BLaER1 (cell line): Measurements from ENCODE around the gene GCH1.

Experiments used
- H3K27ac ChIP-seq: shearing (Covaris generic); formaldehyde crosslinking; 2 replicates; pipeline ENCODE4 v1.8.1; 2022
- H3K27me3 ChIP-seq: shearing (Covaris generic); formaldehyde crosslinking; 2 replicates; pipeline ENCODE4 v1.8.1; 2022
- H3K36me3 ChIP-seq: shearing (Covaris generic); formaldehyde crosslinking; 2 replicates; pipeline ENCODE4 v1.8.1; 2022
- H3K4me1 ChIP-seq: shearing (Covaris generic); formaldehyde crosslinking; 2 replicates; pipeline ENCODE4 v1.8.1; 2022
- H3K4me2 ChIP-seq: shearing (Covaris generic); formaldehyde crosslinking; 2 replicates; pipeline ENCODE4 v1.8.1; 2022
- H3K4me3 ChIP-seq: shearing (Covaris generic); formaldehyde crosslinking; 2 replicates; pipeline ENCODE4 v1.8.1; 2022
- H3K9ac ChIP-seq: shearing (Covaris generic); formaldehyde crosslinking; 2 replicates; pipeline ENCODE4 v1.8.1; 2022
- H3K9me3 ChIP-seq: shearing (Covaris generic); formaldehyde crosslinking; 2 replicates; pipeline ENCODE4 v1.8.1; 2022
- H4K20me1 ChIP-seq: shearing (Covaris generic); formaldehyde crosslinking; 2 replicates; pipeline ENCODE4 v1.8.1; 2022
- Cebpa-rat ChIP-seq: shearing (Covaris generic); IDR thresholded peaks from 2 replicates; pipeline ENCODE4 v1.8.1; 2022

The GCH1 gene

DNA sequence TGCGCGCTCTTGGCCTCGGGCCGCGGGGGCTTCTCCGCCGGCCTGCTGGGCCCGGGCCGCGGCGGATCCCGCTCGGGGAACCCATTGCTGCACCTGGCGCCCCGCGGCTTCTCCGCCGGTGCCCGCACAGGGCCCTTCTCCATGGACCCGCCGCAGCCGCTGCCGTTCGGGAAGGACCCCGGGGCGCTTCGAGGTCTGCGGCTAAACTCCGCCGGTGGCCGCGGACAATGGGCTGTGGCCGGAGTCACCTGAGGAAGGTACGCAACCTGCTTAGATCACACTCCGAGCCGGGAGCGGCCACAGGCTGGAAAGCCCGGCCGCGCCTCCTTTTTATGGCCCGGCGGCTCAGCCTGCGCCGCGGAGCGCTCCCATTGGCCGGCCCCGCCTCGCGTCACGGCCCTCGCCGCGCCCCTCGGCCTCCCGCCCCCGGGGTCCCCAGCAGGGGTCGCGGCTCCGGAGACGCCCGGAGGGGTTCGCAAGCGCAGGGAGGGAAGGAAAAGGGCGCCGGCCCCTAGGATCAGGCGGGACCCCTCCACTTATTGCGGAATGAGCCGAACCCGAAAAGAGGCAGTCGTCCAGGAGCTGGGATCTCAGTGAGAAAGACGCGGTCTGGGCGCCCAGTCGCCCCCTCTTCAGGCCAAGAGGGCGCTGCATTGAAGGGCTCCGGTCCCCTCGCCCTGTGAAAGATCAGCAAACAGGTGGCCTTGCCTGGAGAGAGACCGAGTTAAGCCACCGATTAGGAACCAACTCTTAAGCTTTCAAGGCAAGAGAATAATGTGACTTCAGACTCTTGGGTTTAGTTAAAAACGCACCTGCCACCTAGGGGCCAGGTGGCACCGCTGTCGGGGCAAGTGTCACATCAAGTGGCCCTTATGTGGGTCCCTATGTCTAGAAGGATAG lies at the start of gene GCH1:
TSS of gene GCH1 (minus strand) at position 306 of the 900 bp plus-strand sequence. CDS start at position 143, 163 bp downstream.
- Histone ChIP-seq H3K27me3 (peaks cover 21% of the 10 kb centered on the region), H3K4me2 (peak within 1 kb of the TSS; percentile 99), H3K9ac (peak within 1 kb of the TSS; percentile 76), H3K27ac (peak within 1 kb of the TSS; percentile 51; the same call in 1 of the 2 replicates), H4K20me1 (no peaks in the 10 kb centered on the region), H3K36me3 (no peaks in the 10 kb centered on the region), H3K9me3 (no peaks in the 10 kb centered on the region), H3K4me3 (peak within 1 kb of the TSS; percentile 84), H3K4me1 (peaks cover 15% of the 10 kb centered on the region)
- no peak for TF ChIP-seq Cebpa-rat

DNA sequence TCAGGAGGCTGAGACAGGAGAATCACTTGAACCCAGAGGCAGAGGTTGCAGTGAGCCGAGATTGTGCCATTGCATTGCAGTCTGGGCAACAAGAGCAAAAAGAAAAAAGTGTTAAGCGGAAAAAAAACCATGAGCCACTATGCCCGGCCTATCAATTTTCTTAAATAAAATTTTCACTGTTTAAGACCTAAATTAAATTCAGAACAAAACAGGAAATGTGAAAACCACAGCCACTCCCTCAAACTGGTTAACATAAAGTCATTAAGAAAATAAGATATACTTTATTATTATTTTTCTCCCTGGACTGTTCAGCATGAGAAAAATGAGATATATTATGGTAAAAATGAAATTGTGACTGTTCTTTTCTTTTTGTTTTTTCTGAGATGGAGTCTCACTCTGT lies 44.6 kb upstream of the GCH1 start:
- Histone ChIP-seq H3K27me3 (no peaks in the 10 kb centered on the region), H3K4me1 (peaks cover 4% of the 10 kb centered on the region; the same call in 1 of the 2 replicates), H3K27ac (no peak overlapping the region), H3K9me3 (peaks cover 14% of the 10 kb centered on the region), H3K4me2 (no peak overlapping the region), H3K36me3 (peaks cover 57% of the 10 kb centered on the region), H4K20me1 (no peaks in the 10 kb centered on the region), H3K4me3 (no peak overlapping the region), H3K9ac (no peak overlapping the region)
- no peak for TF ChIP-seq Cebpa-rat

- no peaks in the 10 kb centered on the region for H3K27me3 ChIP-seq
- TF ChIP-seq Cebpa-rat = no peak
- H3K9me3 ChIP-seq = peaks cover 14% of the 10 kb centered on the region
- no peak overlapping the region for H3K4me3 ChIP-seq
- peaks cover 4% of the 10 kb centered on the region; the same call in 1 of the 2 replicates for H3K4me1 ChIP-seq
- no peaks in the 10 kb centered on the region for H4K20me1 ChIP-seq
- peaks cover 57% of the 10 kb centered on the region for H3K36me3 ChIP-seq
- no peak overlapping the region for H3K27ac ChIP-seq
- H3K4me2 ChIP-seq = no peak overlapping the region
- no peak overlapping the region for H3K9ac ChIP-seq
Observed at GRCh38 chr14:54946500-54946899, 43.9 kb upstream of the GCH1 start.

GRCh38 chr14:54944737-54945391 lies 42.2 kb upstream of the GCH1 start:
- Histone ChIP-seq H3K4me3 (no peak overlapping the region), H3K36me3 (peaks cover 70% of the 10 kb centered on the region), H3K9ac (no peak overlapping the region), H3K27me3 (no peaks in the 10 kb centered on the region), H3K27ac (no peak overlapping the region), H4K20me1 (no peaks in the 10 kb centered on the region), H3K4me1 (peaks cover 4% of the 10 kb centered on the region; the same call in 1 of the 2 replicates), H3K9me3 (peaks cover 14% of the 10 kb centered on the region), H3K4me2 (no peak overlapping the region)
- no peak for TF ChIP-seq Cebpa-rat

GRCh38 chr14:54942913-54943312 lies 40.3 kb upstream of the GCH1 start:
- 0 out of 2 replicates have a peak, but pooled peaks cover under 1% of the 10 kb centered on the region for H3K9me3 ChIP-seq
- H3K27ac ChIP-seq = no peak overlapping the region
- peaks cover 66% of the 10 kb centered on the region for H3K36me3 ChIP-seq
- no peaks in the 10 kb centered on the region for H4K20me1 ChIP-seq
- H3K4me3 ChIP-seq = no peak overlapping the region
- no peak overlapping the region for H3K9ac ChIP-seq
- no peaks in the 10 kb centered on the region for H3K27me3 ChIP-seq
- peaks cover 4% of the 10 kb centered on the region; the same call in 1 of the 2 replicates for H3K4me1 ChIP-seq
- no peak for TF ChIP-seq Cebpa-rat
- H3K4me2 ChIP-seq = no peak overlapping the region

DNA sequence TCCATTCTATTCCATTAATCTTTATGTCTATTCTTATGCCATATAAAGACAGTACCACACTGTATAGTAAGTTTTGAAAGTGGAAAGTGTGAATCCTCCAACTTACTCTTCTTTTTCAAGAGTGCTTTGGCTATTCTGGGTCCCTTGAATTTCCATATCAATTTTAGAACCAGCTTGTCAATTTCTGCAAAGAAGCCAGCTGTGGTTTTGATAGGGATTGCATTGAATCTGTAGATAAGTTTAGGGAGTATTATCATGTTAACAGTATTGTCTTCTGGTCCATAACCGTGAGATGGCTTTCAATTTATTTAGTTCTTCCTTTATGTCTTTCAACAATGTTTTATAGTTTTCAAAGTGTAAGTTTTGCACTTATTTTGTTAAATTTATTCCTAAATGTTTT lies 34.2 kb upstream of the GCH1 start:
- Histone ChIP-seq H3K4me1 (no peaks in the 10 kb centered on the region), H3K36me3 (peaks cover 36% of the 10 kb centered on the region; the same call in 1 of the 2 replicates), H3K4me2 (no peak overlapping the region), H3K9ac (no peak overlapping the region), H3K4me3 (no peak overlapping the region), H3K27ac (no peak overlapping the region), H4K20me1 (no peaks in the 10 kb centered on the region), H3K9me3 (no peaks in the 10 kb centered on the region), H3K27me3 (no peaks in the 10 kb centered on the region)
- TF ChIP-seq Cebpa-rat = no peak

DNA sequence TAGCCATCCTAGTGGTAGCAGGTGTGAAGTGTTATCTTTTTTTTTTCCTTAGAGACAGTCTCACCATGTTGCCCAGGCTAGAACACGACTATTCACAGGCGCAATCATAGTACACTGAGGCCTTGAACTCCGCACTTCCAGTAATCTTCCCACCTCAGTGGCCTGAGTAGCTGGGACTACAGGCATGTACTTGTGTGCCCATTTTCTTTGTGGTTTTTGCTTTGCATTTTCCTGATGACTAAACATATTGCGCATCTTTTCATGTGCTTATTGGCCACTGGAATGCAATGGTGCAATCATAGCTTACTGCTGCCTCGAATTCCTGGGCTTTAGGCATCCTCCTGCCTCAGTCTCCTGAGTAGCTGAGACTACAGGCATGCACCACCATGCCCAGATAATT lies 33.3 kb upstream of the GCH1 start:
- Histone ChIP-seq H3K4me3 (no peak overlapping the region), H3K4me2 (no peak overlapping the region), H3K27ac (no peak overlapping the region), H3K27me3 (no peaks in the 10 kb centered on the region), H3K4me1 (no peaks in the 10 kb centered on the region), H4K20me1 (no peaks in the 10 kb centered on the region), H3K9ac (no peak overlapping the region), H3K9me3 (no peaks in the 10 kb centered on the region), H3K36me3 (peaks cover 34% of the 10 kb centered on the region; the same call in 1 of the 2 replicates)
- no peak for TF ChIP-seq Cebpa-rat

GRCh38 chr14:54935100-54935499 lies 32.5 kb upstream of the GCH1 start:
- Histone ChIP-seq H3K9me3 (no peaks in the 10 kb centered on the region), H3K27ac (no peak overlapping the region), H3K4me2 (no peak overlapping the region), H4K20me1 (no peaks in the 10 kb centered on the region), H3K4me3 (no peak overlapping the region), H3K9ac (no peak overlapping the region), H3K36me3 (peaks cover 25% of the 10 kb centered on the region; the same call in 1 of the 2 replicates), H3K27me3 (no peaks in the 10 kb centered on the region), H3K4me1 (no peaks in the 10 kb centered on the region)
- TF ChIP-seq Cebpa-rat = no peak

GRCh38 chr14:54933006-54933405 lies 30.4 kb upstream of the GCH1 start:
- no peak for TF ChIP-seq Cebpa-rat
- H3K36me3 ChIP-seq = peaks cover 12% of the 10 kb centered on the region; the same call in 1 of the 2 replicates

More at GRCh38 chr14:54933006-54933405, 30.4 kb upstream of the GCH1 start:
- no peaks in the 10 kb centered on the region for H3K27me3 ChIP-seq
- H3K27ac ChIP-seq = no peak overlapping the region
- no peaks in the 10 kb centered on the region for H3K4me1 ChIP-seq
- no peak overlapping the region for H3K4me3 ChIP-seq
- no peak overlapping the region for H3K4me2 ChIP-seq
- no peaks in the 10 kb centered on the region for H4K20me1 ChIP-seq
- no peak overlapping the region for H3K9ac ChIP-seq
- no peaks in the 10 kb centered on the region for H3K9me3 ChIP-seq
